Stimulated activated CD8-positive, alpha-beta memory T cell treated with anti-CD3 and anti-CD28 coated beads, Interleukin-2, amount 100 ng/mL, for 48 hours (primary cell): ENCODE data around the gene SPEM3.

Source experiments
- DNase-seq, 2 donors: peaks; one replicate each; pipeline ENCODE4 v3.0.0-alpha.2; 2020; ENCODE audit warnings: low read depth in 2 of 2

SPEM3 gene

DNA sequence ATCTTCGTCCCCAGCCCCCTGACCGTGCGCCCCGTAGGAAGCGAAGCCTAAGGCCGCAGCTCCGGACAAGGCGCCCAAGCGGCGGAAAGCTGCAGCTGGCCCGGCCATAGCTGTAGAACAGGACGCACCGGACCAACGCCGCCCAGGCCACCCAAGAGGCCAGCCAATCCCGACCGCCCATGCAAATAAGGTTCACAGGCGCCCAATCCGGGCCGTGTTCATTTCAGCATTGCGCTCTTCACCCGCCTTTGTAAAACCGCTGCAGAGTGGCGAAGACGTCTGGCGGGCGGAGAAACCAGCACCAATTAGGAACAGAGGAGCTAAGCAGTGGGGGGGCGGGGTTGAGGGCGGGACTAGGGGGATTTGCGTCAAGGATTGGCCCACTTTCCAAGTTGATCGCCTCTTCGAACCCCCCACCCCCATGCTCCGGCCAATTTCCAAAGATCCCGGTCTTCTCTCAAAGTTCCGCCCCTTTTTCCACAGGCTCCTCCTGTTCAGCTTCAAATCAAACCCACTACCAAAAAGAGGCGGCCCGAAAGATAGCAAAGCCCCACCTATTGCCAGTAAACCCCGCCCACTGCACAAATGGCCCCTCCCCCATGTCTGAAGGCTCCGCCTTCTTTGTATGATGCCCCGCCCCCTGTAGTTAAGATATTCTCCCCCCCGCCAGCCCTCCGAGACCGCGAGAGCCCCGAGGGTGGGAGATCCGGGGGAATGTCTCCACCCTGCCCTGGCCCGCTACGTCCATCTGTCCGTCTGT lies 24.5 kb upstream of the SPEM3 start, which contains the start of gene TMEM256:
Gene TMEM256, minus strand, starts transcription at position 121 of the 760 bp plus-strand sequence. Its CDS starts 13 bp downstream, at position 108.
- peak; percentile 88 to 93 for DNase-seq

DNA sequence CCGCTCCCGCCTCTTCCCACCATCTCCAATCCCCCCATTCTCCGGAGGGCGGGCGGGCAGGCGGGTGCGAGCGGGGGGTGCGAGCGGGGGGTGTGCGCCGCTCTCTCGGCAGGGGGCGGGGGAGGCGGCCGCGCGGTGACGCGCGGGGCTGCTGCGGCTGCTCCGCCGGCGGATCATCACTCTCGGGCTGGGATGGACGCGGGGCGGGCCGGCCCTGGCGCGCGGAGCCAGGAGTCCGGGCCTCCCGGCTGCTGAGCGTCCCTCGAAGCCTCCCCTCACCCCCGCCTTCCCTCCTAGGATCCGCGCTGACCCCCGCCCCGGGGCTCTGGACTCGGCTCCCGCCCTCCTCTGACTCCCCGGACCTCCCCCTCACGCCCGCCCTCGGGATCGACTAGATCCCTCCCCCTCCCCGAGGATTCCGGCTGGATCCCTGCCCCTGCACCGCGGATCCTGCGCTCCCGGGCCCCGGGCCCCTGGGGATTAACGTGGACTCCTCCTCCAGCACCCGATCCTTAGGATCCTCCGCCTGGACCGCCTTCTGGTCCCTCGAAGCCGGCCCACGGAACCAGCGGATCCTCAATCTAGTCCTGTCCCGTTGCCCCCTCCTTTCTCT lies 23.8 kb upstream of the SPEM3 start:
- DNase-seq, result peak; percentile 41 to 50

DNA sequence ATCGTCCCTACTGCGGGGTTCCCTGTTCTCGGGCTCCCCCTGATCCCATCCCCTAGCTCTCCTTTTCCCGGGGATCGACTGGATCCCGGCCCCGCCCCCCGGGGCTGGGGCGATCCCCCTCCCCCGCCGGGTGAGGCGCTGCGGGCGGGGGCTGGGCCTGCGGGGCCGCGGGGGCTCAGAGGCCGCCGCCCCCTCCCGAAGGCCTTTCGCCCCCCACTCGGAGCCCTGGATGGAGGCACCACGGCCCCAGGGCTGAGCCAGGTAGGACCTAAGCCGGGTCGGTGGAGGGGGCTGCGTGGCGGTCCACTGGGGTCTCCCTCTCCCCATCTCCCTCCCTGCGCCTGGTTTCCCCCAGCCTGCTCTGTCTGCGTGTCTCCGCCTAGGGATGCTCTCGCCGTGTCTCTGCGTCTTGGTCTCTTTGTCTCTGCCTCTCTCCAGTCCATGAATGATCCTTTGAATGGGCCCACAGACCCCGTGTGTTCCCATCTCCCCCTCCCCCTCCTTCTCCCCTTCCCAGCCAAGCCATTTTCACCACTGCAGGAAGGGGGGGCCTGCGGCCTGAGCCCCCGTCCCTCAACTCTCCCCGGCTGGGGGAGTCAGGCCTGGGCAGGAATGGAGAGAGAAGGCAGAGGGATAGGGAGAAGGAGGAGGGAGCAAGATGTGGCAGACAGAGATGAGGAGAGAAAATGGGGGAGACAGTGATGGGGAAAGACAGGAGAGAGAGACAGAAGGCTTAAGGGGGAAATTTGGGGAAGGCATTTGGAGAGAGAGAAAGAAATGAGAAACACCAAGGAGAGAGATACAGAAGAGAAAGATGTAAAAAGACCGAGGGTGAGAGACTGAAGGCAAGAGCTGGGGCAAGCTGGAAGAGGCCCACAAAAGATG lies 23.1 kb upstream of the SPEM3 start:
- no peak for DNase-seq

DNA sequence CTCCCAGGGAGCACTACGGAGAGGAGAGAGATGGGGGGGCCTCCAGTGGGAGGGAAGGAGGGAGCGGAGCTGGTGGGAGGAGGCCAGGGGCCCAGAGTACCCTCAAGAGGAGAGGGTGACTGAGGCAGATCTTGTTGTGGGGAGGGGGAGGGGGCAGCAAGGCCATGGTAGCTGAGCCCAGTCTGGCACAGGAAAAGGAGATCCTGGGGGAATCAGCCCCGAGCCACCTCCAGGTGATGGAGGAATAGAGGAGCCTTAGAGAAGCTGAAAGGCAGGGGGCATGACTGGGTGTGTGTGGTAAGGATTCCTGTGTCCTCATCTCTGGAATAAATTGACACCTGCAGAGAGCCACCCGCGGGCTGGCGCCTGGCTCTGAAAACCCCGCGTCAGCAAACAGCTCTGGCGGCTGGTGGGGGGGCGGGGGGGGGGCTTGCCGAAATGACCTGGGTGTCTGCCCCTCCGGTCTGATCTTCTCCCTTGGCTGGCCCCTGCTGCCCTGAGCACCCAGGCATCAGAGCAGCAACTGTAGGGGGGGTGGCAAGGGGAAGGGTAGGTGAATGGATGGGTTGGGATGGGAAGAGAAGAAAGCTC lies 22.3 kb upstream of the SPEM3 start:
- DNase-seq, result no peak

DNA sequence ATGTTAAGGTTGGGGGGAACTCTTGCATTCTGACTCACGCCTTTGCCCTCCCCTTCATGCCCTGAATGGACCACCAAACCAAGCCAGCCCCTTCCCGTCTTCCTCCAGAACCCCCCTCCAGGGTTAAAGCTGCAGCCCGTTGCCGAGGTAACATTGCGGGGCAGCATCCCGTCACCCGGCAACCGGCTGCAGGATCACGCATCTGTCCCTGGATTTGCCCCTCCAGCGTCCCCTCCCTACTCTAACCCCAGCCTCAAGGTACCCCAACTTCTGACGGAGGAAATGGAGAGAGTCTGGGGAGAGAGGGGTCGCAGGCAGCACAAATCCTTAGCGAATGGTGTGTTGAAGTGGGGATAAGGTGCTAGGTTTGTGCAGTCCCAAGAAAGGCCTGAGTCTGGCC lies 21.6 kb upstream of the SPEM3 start:
- no peak for DNase-seq

DNA sequence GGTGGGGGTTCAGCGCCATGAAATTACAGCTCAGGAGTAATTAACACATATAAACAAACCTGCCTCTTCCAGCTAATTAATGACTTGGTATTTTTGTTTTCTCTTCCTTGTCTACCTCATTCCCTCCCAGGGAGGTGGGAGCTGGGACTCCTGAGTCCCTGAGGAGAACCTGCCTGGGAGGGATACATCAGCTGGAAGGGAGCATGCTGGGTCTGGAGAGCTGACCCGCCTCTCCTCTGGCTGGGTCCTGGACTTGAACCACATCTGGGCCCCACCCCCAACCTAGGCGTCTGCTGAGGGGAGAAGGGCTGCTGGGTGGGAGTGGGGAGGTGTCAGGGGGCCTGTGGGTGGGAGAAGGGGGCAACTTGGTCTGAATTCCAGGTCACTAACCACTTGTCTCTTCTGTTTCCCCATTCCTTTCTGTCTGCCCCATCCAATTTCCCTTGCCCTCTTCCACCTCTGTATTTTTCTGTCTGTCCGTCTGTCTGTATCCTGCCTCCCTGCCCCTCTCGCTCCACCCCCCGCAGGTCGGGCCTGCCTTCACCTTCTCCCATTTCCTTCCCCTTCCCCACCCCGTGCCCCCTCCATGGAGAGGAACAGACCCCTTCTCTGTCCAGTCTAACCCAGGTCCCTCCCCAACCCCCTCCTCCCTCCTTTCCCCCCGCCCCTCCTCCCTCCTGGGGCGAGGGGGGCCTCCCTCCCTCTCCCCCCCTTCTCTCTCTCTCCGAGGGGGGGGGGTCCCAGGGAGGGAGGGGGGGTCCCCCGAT lies 21.0 kb upstream of the SPEM3 start, which contains the start of gene NLGN2:
Gene NLGN2, plus strand, starts transcription at position 361 of the 767 bp plus-strand sequence. CDS start 411 bp downstream, outside the sequence.
- DNase-seq, result no peak

DNA sequence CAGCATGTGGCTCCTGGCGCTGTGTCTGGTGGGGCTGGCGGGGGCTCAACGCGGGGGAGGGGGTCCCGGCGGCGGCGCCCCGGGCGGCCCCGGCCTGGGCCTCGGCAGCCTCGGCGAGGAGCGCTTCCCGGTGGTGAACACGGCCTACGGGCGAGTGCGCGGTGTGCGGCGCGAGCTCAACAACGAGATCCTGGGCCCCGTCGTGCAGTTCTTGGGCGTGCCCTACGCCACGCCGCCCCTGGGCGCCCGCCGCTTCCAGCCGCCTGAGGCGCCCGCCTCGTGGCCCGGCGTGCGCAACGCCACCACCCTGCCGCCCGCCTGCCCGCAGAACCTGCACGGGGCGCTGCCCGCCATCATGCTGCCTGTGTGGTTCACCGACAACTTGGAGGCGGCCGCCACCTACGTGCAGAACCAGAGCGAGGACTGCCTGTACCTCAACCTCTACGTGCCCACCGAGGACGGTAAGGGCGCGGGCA lies 20.4 kb upstream of the SPEM3 start:
- no peak for DNase-seq

DNA sequence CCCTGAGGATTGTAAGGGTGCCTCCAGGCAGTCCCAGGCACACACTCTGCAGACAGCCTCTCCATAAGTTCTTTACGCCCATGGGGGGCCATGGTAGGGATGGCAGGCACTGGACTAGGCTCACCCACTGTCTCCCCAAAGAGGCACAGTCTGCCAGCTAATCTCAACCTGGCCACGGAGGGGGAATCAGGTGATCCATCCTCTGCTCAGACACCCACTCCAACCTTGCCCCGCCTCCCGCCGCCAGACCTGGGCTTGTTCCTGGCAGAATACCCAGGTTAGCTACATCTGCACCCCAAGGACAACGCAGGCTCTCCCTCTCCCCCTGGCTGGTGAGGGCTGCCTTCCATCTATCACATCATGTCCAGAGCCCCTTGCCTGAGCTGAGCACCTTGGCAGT lies 19.8 kb upstream of the SPEM3 start:
- DNase-seq, result no peak

DNA sequence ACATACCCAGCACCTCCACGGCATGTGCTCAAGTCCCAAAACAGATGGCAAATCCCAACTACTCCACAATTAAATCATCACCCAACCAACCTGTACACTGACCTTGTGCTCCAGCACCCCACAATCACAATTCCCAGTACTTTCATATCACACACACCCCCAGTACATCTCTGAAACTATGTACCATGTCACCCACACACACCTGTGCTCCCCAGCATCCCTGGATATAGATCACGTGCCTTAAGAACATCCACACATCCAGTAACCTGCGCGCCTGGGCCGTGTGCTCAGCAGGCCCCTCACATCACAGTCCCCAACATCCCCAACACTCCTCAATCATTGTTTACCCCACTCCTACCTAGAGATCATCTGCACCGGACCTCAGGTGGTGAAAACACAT lies 18.9 kb upstream of the SPEM3 start:
- DNase-seq, result no peak

DNA sequence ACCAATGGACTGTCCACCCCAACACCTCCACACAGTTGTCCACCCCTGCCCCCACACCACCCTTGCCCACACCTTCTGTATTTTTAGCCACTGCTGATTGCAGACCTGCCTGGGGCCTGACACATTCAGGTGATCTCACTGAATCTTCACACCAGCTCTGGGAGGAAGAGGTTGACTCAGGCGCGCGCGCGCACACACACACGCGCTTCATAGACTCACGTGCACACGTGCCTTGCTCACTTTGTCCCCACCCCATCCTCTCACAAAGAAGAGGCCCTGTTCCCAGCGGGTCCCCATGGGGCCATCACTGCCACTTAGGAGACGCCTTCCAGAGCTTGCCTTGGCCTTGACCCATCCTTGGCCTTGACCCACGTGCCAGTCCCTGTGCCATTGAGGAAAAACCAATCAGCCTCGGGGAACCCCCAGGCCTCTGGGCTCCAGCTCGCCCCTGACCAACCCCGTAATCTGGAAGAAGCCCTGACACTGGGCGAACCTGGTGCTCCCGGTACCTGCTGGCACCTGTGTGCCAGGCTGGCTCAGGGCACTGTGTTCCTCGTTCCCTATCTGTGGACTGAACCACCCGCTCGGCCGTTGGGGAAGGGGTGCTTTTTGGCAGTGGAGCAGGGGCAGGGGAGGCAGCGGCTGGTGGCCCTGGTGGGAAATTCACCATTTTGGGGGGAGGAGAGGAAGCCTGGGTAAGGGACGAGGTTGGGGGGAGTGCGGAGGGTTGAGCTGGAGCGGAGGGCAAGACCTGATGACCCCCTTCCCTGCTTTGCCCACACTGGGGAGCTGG lies 17.8 kb upstream of the SPEM3 start:
- no peak for DNase-seq

DNA sequence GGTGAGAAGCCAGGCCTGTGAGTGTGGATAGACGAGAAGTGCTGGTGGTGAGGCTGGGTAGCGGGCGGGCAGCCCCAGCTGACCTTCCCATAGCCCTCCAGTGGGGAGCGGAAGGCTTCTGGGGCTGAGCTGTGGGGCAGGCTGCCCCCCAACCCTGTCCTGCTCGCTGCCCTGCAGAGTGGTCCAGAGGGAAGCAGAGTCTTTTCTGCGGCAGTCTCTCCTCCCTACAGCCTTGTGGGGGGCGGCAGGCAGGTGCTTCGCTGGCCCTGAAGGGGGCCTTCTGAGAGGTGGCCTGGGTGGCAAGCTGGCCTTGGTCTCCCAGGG lies 17.3 kb upstream of the SPEM3 start:
- DNase-seq, result no peak

DNA sequence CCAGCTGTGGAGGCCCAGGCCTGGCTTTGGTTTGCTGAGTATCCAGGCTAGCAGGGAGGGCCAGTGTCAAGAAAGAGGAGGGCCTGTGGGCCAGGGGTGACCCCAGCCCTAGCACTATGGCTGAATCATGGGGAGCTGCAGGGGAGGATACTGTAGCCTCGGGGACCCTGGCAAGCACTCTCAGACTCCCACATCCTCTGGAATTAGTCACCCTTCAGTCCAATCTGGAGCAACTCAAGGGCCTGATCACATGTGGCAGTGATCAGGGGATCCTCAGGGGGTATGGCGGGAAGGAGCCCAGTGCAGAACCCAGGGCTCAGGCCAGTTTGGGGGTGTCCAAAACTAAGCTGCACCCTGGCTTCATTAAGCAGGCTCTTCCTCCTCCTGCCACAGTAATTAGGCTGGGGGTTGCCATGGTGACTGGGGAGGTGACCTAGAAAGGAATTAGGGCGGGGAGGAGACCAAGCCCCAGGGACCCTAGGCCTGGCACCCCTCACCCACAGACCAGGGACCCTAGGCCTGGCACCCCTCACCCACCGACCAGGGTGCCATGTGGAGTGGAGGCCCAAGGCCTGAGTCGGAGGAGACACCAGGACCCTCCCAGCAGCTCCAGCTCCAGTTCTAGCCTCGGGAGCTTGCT lies 15.2 kb upstream of the SPEM3 start:
- no peak for DNase-seq

DNA sequence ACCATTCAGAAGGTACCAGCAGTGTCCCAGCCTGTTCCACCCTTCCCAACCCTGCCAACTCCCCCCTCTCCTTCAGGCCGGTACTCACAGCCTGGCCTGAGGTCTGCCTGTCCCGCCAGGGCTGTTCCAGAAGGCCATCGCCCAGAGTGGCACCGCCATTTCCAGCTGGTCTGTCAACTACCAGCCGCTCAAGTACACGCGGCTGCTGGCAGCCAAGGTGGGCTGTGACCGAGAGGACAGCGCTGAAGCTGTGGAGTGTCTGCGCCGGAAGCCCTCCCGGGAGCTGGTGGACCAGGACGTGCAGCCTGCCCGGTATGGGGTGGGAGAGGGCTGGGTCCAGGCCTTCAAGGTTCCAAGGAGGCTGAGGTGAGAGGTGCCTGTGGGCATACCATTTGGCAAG lies 13.8 kb upstream of the SPEM3 start:
- DNase-seq, result no peak

DNA sequence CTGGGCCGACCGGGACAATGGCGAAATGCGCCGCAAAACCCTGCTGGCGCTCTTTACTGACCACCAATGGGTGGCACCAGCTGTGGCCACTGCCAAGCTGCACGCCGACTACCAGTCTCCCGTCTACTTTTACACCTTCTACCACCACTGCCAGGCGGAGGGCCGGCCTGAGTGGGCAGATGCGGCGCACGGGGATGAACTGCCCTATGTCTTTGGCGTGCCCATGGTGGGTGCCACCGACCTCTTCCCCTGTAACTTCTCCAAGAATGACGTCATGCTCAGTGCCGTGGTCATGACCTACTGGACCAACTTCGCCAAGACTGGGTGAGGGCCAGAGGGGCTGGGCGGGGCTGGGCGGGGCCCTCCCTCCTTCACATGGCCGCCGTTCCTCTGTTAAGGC lies 12.9 kb upstream of the SPEM3 start:
- no peak for DNase-seq

DNA sequence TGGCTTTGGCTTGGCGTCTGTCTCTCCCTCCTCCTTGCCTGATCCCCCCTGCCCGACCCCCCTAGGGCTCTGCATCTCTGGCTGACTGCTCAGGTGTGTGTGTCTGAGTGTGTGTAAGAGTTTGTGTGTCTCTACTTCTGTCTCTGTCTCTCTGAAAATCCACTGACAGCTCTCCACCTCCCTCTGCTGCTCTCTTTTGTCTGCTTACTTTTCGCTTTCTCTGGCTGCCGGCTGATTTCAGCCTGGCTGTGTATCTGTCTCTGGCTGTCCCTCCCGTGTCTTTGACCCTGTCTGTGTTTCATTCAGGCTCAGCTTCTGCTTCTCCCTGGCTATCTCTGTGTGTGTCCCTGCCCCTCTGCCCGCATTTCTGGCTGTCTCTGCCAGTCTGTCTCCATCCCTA lies 12.3 kb upstream of the SPEM3 start:
- DNase-seq, result no peak

DNA sequence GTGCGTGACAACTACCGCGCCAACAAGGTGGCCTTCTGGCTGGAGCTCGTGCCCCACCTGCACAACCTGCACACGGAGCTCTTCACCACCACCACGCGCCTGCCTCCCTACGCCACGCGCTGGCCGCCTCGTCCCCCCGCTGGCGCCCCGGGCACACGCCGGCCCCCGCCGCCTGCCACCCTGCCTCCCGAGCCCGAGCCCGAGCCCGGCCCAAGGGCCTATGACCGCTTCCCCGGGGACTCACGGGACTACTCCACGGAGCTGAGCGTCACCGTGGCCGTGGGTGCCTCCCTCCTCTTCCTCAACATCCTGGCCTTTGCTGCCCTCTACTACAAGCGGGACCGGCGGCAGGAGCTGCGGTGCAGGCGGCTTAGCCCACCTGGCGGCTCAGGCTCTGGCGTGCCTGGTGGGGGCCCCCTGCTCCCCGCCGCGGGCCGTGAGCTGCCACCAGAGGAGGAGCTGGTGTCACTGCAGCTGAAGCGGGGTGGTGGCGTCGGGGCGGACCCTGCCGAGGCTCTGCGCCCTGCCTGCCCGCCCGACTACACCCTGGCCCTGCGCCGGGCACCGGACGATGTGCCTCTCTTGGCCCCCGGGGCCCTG lies 11.5 kb upstream of the SPEM3 start:
- no peak for DNase-seq

DNA sequence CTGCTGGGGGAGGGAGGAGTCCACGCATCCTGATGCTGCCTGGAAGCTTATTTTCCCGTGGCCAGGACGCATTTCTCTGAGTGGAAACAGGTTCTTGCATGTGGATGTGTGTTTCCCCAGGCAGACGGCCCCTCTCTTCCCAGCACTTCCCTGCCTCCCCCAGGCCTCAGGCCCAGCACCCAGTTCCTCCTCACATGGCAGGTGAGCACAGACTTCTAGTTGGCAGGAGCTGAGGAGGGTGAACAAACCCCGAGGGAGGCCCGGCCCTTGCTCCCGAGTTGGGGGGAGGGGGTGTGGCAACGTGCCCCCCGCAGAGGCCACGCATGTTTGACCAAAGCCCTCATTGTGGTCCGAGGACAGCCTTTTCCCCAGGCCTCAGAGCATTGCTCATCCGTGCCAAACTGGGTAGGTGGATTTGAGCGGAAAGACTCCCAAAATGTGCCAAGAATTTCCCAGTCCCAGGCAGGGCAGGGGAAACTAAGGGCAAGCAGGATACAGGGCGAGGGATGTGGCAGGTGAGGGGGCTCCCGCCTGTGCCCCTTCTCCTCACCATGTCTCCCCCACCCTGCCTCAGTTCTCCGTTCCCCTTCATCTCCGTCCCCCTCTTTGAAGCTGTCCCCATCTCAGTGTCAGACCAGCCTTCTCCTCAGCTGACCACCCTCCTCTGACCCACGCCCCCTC lies 10.0 kb upstream of the SPEM3 start:
- DNase-seq, result no peak

DNA sequence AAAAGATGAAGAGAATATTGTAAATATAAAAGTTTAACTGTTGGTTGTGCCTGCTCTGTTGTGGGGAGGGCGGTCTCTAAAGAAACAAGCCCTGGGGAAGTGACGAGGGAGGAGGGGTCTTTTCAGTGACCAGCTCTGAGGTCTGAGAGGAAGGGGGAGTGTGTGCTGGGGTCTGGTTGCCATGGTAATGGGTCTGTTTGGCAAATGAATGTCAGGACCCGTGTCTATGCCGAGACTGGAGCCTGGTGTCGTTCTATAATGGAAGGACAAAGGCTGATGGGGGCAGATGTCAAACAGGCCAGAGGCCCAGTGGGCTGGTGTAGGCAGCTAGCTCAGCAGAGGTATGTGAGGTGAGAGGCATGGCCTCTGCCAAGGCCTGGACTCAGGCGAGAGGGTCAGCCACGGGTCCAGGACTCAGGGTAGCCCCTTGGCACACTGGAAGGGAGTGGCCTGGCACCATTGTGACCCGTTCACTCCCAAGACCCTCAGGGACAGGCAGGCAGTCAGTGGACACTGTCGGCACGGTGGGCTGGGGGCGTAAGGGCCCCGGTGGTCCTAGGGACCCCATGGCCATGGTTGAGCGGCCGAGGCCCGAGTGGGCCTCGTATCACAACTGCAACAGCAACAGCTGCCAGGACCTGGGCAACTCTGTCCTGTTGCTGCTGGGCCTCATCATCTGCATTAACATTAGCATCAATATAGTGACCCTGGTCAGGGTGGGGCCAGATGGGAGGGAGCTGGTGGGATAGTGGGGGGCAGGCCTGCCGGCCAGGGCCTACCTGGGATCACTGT lies 8.6 kb upstream of the SPEM3 start, which contains the start of gene SPEM1:
Gene SPEM1, plus strand, starts transcription at position 506 of the 792 bp plus-strand sequence. Its CDS starts 61 bp downstream, at position 567.
- no peak for DNase-seq
